ENCODE data around the gene CAV2.

DNA sequence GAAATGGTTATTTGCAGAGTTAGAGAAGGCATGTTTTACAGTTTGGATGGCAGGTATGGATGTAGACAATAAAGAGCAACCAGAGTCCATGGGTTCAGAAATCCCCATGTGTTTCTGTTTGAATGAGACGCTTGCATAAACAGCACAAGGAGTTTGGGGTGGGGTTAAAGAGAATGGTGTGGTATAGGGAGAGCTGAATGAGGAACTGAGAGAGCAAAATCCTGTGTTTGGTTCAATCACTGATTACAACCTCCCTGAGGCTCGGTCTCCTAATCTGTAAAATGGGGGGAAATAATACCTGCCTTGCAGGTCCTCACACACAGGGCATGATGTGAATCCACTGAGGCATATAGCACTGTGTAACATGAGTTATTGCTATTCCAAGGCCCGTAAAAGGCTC lies 49.0 kb downstream of the CAV2 start:
- TF ChIP-seq CTCF (IDR thresholded peaks at IDR 0.05; ENCODE audit: low read depth, low read length, poor library complexity, severe bottlenecking) = no peak
- no peak for TF ChIP-seq EZH2phosphoT487 (IDR thresholded peaks at IDR 0.05; ENCODE audit: borderline replicate concordance, low read length)

Data from DOHH2 (cell line).